Activated CD8-positive, alpha-beta memory T cell treated with anti-CD3 and anti-CD28 coated beads for 1 hour (primary cell): ENCODE data around the gene SLC24A3.

Source experiments
- DNase-seq, 2 donors: peaks; one replicate each; pipeline ENCODE4 v3.0.0-alpha.2; 2020; ENCODE audit warnings: low read depth in 1 of 2; ENCODE audit errors: extremely low read depth in 1 of 2

SLC24A3 gene

GRCh38 chr20:19725814-19726525 is 513.5 kb downstream of the SLC24A3 start:
- no peak for DNase-seq

GRCh38 chr20:19727251-19727847 is 514.9 kb downstream of the SLC24A3 start:
- no peak for DNase-seq

- DNase-seq = no peak
Observed at GRCh38 chr20:19729672-19730071, 517.2 kb downstream of the SLC24A3 start.

DNA sequence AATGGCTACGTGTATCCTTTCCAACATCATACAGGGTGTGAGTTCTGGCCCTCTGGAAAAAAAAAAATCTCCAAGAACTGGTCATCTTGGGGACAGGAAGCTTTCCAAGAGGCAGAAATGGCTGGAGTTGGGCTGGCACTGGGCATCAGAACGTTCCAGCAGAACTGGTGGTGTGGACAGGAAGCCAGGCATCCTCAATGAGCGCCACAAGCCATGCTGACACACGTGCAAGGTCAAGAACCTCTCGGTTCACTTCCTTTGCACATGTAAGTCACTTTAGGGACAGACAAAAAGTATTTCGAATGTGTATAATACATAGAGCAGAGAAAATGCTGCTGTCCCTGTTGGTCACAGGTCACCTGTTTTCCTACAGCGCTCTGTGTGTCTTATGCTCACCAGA is 518.3 kb downstream of the SLC24A3 start:
- no peak for DNase-seq

DNA sequence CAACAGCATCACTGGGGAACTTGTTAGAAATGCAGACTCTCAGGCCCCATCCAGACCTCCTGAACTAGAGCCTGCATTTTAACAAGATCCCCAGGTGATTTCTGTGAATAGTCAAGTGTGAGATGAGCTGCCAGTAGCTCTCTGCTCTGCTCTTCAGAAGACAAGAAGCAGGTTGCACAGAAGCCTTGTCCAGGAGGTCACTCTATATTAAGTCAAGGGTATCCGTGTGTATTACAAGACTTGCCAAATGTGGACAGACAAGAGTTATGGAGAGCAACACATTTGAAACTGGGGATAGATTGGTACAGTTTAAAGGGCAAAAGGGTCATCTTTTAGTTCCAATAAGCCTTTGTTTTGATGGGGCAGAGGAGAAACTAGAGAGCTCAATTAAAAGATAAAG is 522.4 kb downstream of the SLC24A3 start:
- DNase-seq = no peak

DNA sequence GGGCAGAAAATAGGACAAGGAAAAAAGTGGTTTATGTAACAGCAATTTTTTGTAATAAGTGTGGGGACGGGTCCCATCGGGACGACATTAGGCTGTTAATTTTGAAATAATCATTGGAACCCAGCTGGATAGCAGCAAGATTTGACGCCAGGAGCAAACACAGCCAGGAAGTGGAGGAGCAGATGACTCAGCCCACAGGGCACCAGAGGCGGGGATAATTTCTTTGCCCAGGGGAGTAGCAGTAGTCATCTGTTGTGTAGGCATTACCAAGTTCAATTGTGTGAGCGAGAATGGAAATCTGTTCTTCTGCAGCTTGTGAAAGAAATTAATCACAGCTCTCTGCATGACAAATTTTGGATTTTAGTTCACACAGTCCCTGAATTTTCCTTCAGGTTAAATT is 523.0 kb downstream of the SLC24A3 start:
- DNase-seq = no peak

- DNase-seq = no peak
Observed at GRCh38 chr20:19737025-19737424, 524.6 kb downstream of the SLC24A3 start.

GRCh38 chr20:19738951-19739350 is 526.5 kb downstream of the SLC24A3 start:
- no peak for DNase-seq

- DNase-seq = no peak
Observed at GRCh38 chr20:19739351-19739750, 526.9 kb downstream of the SLC24A3 start.

DNA sequence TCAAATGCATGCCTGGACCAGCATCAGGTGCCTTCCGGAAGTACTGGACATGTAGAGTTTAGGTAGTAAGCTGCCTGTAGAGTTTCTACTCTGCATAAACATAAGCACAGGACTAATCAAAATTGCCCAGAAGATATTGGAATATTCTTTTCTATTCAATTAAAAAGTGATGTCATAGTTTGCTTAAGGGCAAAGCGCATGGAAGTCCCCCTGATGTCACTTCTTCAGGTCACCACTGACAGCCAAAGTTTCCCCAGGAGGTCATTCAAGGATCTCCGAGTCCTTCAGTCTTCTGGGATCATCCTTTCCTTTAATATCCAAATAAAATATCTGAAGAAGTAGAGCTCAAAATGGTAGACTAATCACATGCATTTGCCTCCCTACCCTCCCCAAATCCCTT is 528.1 kb downstream of the SLC24A3 start:
- no peak for DNase-seq

GRCh38 chr20:19741924-19742323 is 529.5 kb downstream of the SLC24A3 start:
- DNase-seq = no peak

- no peak for DNase-seq
Observed at GRCh38 chr20:19742974-19743639, 530.7 kb downstream of the SLC24A3 start.

- DNase-seq = no peak
Observed at GRCh38 chr20:19743640-19743995, 531.2 kb downstream of the SLC24A3 start.

DNA sequence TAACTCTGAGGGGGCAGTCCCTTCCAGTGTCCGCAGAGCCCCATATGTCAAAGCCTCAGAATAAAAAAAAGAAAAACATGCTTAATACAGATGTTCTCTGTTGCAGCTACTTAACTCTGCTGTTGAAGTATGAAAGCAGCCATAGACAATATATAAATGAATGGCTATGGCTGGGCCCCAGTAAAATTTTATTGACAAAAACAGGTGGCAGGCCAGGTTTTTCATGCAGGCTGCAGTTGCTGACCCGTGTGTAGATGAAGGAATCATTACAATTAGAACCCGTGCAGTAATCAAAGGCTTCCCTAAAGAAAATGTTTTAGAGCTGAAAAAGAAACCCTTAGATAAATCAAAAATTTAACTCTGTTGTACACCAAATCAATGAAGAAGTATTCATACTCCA is 532.7 kb downstream of the SLC24A3 start:
- DNase-seq = no peak

DNA sequence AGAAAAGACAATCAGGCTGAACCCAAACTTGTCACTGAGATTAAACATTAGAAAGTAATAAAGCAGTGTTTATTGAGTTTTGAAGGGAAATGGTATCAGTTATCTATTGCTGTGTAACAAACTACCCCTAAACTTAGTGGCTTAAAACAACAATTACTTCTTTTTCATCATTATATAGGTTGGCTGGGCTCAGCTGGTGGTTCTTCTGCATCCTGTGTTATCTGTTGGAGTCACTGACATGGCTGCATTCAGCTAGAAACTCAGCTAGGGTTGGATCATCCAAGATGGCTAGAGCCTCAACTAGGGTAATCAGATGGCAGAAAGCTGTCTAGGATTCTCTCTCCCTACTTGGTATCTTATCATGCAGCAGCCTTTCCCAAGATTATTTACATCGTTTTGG is 533.1 kb downstream of the SLC24A3 start:
- no peak for DNase-seq

DNA sequence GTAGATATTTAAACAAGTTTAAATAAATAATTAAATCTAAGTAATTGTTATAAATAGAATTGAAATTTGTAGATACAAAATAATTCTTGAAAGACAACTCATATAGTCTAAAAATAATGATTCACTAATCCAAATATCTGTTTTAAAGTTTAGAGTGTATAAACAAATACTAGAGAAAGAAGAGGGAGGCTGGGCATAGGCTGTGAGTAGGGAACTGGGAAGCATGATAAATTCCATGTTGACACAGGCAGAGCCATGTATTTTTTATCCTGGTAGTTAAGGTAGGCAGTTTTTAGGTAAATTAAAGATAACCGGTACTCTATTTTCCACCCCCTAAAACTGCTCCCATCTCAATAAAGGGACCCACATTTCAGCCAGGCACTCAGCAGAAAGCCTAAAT is 534.0 kb downstream of the SLC24A3 start:
- DNase-seq = no peak

- no peak for DNase-seq
Observed at GRCh38 chr20:19747903-19748302, 535.5 kb downstream of the SLC24A3 start.

DNA sequence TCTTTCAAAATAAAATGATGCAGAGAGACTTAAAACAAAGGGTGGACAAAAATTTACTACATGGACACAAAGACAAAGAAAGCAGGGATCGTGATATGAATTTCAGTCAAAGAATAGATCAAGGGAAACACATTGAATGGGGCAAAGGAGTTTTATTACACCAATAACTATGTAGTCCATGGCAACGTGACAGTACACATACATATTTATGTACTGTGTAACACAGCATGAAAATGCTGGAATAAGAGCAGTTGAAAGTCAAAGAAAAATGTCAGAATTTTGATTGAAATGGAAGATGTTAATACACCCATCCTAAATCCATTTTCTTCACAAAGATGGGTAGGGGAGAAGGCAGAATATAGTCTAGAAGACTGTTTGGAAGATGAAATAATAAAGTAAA is 536.2 kb downstream of the SLC24A3 start:
- no peak for DNase-seq

- no peak for DNase-seq
Observed at GRCh38 chr20:19749618-19750071, 537.2 kb downstream of the SLC24A3 start.

GRCh38 chr20:19750101-19750606 is 537.7 kb downstream of the SLC24A3 start:
- no peak for DNase-seq

DNA sequence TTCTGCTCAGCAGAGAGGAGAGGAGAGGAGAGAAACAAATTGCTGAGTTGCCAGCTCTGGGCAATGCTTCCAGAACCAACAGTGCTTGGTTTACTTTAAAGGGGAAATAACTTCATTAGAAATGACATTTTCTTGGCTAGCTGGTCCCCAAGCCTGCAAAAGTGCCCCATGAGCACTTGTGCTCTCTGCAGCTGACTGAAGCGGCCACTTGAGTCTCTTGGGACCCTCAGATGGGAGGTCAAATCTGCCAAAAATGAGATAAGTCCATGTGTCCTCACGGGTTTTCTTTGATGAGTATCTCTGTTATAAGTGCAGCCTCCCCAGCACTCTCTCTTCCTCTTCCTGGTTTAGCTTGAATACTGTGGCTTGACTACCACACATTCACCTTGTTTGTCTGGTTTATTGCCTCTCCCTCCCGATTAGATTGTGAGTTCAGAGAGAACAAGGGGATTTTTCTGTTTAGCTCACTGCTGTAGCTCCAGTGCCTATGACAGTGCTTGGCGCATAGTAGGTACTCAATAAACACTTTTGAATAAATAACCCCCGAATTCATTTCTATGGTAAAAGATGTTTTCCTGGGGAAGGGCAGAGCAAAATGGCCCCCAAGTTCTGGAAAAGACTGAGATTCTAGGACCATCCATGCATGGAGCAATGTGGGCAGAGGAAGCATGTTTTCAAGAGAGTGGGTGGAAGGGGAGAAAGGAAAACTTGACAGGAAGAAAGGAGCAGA is 538.6 kb downstream of the SLC24A3 start:
- DNase-seq = no peak
